ENCODE measurements around the gene TIGD7. TPM values are rescaled to one million over a fixed set of nuclear protein-coding genes. Genes with fewer than 3 reads are reported as not detected.

Gene TIGD7
- total RNA-seq, 3 donors from 2014 or later: 5.2 to 11.4 (median 7.0) TPM

DNA sequence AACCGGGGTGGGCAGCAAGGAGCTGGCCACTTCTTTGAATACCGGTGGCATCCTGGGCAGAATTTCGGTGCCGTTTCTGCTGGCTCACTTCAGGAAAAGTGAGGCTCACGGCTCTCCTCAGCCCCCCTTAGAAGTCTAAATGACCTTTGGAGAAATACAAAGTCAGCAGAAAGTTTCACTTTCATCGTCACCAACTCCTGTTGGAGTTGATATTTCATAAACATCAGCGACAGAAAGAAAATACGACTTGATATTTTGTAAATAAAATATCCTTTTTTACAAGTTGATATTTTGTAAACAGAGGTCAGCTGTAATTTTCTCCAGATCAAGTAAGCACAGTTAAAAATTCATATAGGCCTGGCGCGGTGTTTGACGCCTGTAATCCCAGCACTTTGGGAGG, 848 bp upstream of the TIGD7 start:
- Histone ChIP-seq H3K36me3 (peaks cover 8% of the 10 kb centered on the region), H3K9me3 (peaks cover 77 to 89% of the 10 kb centered on the region in 2 donors)
- TF ChIP-seq POLR2A (IDR thresholded peaks at IDR 0.05): no peak
- TF ChIP-seq POLR2AphosphoS5 (IDR thresholded peaks at IDR 0.05): no peak
- TF ChIP-seq CTCF (IDR thresholded peaks at IDR 0.05): no peak

GRCh38 chr16:3304370-3304769, 860 bp downstream of the TIGD7 start:
- intact Hi-C loops (cut with DNase I; ENCODE audit: low total_unique reads): no loop called here
- H3K27me3 ChIP-seq: no peaks in the 10 kb centered on the region
- TF ChIP-seq POLR2AphosphoS5 (IDR thresholded peaks at IDR 0.05): no peak
- no peak for TF ChIP-seq POLR2A (IDR thresholded peaks at IDR 0.05)
- no peak for TF ChIP-seq CTCF (IDR thresholded peaks at IDR 0.05)
- no peak for DNase-seq (ENCODE audit: low spot score in 2 of 2)
- peak overlapping the region in 1 of 2 donors; percentile 92 for H3K27ac ChIP-seq
- H3K4me3 ChIP-seq: peak overlapping the region; percentile 63 to 85 (median 84)
- H3K36me3 ChIP-seq: peaks cover 12% of the 10 kb centered on the region
- H3K9me3 ChIP-seq: peaks cover 72 to 89% of the 10 kb centered on the region in 2 donors
- no peaks in the 10 kb centered on the region for H3K4me1 ChIP-seq

More for the DNA sequence above, 848 bp upstream of the TIGD7 start:
- no peak for DNase-seq (ENCODE audit: low spot score in 2 of 2)
- Histone ChIP-seq H3K4me3 (peak overlapping the region; percentile 63 to 85 (median 84)), H3K4me1 (no peaks in the 10 kb centered on the region), H3K27ac (peak overlapping the region; percentile 90 to 92), H3K27me3 (no peaks in the 10 kb centered on the region)
- intact Hi-C loops (cut with DNase I; ENCODE audit: low total_unique reads): no loop called here

GRCh38 chr16:3295783-3296182, 9.4 kb downstream of the TIGD7 start:
- Histone ChIP-seq H3K36me3 (peaks cover 24% of the 10 kb centered on the region), H3K9me3 (peaks cover 83 to 100% of the 10 kb centered on the region in 2 donors), H3K4me1 (no peaks in the 10 kb centered on the region), H3K27ac (no peak overlapping the region), H3K4me3 (peak overlapping the region in 1 of 3 donors; percentile 13), H3K27me3 (no peaks in the 10 kb centered on the region)
- TF ChIP-seq CTCF (IDR thresholded peaks at IDR 0.05): no peak
- TF ChIP-seq POLR2AphosphoS5 (IDR thresholded peaks at IDR 0.05): no peak
- TF ChIP-seq POLR2A (IDR thresholded peaks at IDR 0.05): no peak
- intact Hi-C loops (cut with DNase I; ENCODE audit: low total_unique reads): no loop called here
- DNase-seq (ENCODE audit: low spot score in 2 of 2): no peak

DNA sequence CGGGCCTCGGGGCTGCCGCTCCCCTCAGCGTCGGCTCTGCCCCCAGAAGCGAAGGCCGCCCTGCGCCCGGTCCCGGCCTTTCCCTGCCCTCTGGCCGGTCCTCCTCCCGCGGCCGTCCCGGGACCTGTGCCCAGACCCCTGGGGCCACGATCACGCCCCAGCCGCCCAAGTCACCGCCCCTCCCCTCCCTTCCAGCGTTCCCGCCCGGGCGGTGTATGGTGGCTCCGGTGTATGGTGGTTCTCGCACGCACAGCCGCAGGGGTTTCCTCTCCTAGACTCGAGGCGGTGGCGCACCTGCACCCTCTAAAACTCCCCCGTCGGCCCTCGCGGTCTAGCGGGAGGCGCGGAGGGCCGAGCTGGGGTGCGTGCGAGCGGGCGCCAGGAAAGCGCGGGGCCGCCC, 10.0 kb downstream of the TIGD7 start:
- Histone ChIP-seq H3K27ac (no peak overlapping the region), H3K9me3 (peaks cover 83 to 100% of the 10 kb centered on the region in 2 donors), H3K4me1 (no peaks in the 10 kb centered on the region), H3K4me3 (peak overlapping the region in 1 of 3 donors; percentile 13), H3K36me3 (peaks cover 26% of the 10 kb centered on the region), H3K27me3 (no peaks in the 10 kb centered on the region)
- TF ChIP-seq POLR2A (IDR thresholded peaks at IDR 0.05) (no peak), POLR2AphosphoS5 (IDR thresholded peaks at IDR 0.05) (no peak), CTCF (IDR thresholded peaks at IDR 0.05) (no peak)
- DNase-seq (ENCODE audit: low spot score in 2 of 2): no peak
- intact Hi-C loops (cut with DNase I; ENCODE audit: low total_unique reads): no loop called here

- Histone ChIP-seq H3K4me1 (no peaks in the 10 kb centered on the region), H3K27me3 (no peaks in the 10 kb centered on the region), H3K36me3 (peaks cover 46% of the 10 kb centered on the region), H3K9me3 (peaks cover 98 to 100% of the 10 kb centered on the region in 2 donors), H3K4me3 (peak overlapping the region in 1 of 3 donors; percentile 15), H3K27ac (no peak overlapping the region)
- intact Hi-C loops (cut with DNase I; ENCODE audit: low total_unique reads): no loop called here
- DNase-seq (ENCODE audit: low spot score in 2 of 2): no peak
- no peak for TF ChIP-seq POLR2AphosphoS5 (IDR thresholded peaks at IDR 0.05)
- TF ChIP-seq POLR2A (IDR thresholded peaks at IDR 0.05): no peak
- TF ChIP-seq CTCF (IDR thresholded peaks at IDR 0.05): no peak
Observed at GRCh38 chr16:3292604-3293003, 12.6 kb downstream of the TIGD7 start.

All from breast epithelium (tissue), 4 donors.